ENCODE data around the gene PUDP. TPM values are rescaled to one million over a fixed set of nuclear protein-coding genes. Genes with fewer than 3 reads are reported as not detected.
"Not testable (repeated sequence)": the region's sequence is repeated elsewhere in the genome, so short reads cannot be mapped to it uniquely, and the experiment has no call there.

The PUDP gene
- total RNA-seq, 2 experiments from 2014 or later = 16.3 to 16.4 TPM

DNA sequence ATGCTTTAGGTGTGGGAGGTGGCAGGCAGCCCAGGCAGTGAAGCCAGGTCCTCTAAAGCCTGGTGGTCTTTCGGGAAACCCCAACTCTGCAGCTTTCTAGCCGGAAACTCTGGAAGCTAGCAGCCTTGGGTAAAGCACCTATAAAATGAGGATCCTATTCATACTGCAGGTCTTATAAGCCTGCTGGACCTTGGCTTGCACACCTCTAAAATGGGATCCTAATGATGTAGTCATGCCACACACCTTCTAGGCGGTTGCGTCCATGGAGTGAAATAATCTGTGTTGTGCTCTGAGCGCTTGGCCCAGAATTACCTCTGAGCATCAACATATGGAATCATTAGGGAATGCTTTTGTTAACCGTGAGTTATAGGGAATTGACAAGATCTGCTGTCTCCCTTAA is 36.4 kb downstream of the PUDP start:
- Mint-ChIP-seq H3K27me3 (no peaks in the 10 kb centered on the region), H3K36me3 (ENCODE audit: low read depth) (peaks cover 13% of the 10 kb centered on the region), H3K27ac (no peak overlapping the region), H3K4me3 (no peak overlapping the region), H3K4me1 (peaks cover 17% of the 10 kb centered on the region), H3K9me3 (no peaks in the 10 kb centered on the region)
- CTCF ChIA-PET = interaction anchor here (0.7 kb wide), 1 partner anchor 818 kb away, joined by 3 read pairs; no protein-coding TSS in a partner anchor
- no peak for DNase-seq
- POLR2A ChIA-PET = no interaction called here

DNA sequence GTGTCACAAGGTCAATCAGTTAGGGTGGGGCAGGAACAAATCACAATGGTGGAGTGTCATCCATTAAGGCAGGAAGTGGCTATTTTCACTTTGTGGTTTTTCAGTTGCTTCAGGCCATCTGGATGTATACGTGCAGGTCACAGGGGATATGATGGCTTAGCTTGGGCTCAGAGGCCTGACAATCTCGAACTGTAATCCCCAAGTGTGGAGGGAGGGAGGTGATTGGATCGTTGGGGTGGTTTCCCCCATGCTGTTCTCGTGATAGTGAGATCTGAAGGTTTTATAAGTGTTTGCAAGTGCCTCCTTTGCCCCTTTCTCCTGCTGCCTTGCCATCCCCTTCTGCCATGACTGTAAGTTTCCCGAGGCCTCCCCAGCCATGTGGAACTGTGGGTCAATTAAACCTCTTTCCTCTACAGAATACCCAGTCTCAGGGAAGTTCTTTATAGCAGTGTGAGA is 37.1 kb downstream of the PUDP start:
- H3K27me3 Mint-ChIP-seq = no peaks in the 10 kb centered on the region
- no peak for DNase-seq
- H3K36me3 Mint-ChIP-seq (ENCODE audit: low read depth) = peaks cover 13% of the 10 kb centered on the region
- peaks cover 17% of the 10 kb centered on the region for H3K4me1 Mint-ChIP-seq
- H3K27ac Mint-ChIP-seq = peak overlapping the region; percentile 35
- no peak overlapping the region for H3K4me3 Mint-ChIP-seq
- ChIA-PET POLR2A (no interaction called here), CTCF (no interaction called here)
- no peaks in the 10 kb centered on the region for H3K9me3 Mint-ChIP-seq

DNA sequence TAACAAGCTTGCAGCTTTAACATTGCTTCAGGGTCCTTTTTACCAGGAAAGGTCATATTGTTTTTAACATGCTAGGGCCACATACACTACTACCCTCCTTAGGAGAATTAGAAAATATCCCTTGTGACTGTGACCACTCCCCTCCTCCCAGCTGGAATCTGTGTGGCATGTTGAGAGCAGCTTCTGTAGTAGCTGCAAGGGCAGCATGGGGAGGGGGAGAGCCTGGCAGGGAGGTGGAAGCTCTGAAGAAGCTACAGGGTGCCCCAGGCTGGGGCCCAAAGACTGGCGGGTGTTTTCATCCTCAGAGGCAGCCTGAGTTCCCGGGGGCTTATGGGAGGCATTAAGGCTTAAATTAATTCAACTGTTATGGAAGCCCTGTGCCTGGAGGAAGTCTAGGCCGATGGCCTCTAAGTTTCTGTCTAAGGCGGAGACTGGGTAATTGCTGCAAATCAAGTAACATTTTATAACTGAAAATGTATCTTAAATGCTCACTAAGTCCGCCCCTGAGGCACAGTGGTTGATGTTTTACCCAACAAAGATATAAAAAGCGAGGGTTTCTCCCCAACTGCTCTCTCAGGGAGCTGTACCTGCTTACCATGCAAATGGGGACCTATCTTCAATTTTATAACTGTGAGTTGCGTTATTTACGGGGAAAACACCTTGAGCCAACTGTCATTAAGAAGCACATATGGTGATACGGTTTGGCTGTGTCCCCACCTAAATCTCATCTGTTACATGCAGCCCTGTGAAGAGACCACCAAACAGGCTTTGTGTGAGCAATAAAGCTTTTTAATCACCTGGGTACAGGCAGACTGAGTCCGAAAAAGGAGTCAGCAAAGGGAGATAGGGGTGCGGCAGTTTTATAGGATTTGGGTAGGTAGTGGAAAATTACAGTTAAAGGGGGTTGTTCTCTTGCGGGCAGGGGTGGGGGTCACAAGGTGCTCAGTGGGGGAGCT is 37.8 kb downstream of the PUDP start:
- Mint-ChIP-seq H3K36me3 (ENCODE audit: low read depth) (peaks cover 10% of the 10 kb centered on the region), H3K27ac (peak overlapping the region; percentile 35), H3K9me3 (no peaks in the 10 kb centered on the region), H3K27me3 (no peaks in the 10 kb centered on the region), H3K4me1 (peaks cover 15% of the 10 kb centered on the region), H3K4me3 (no peak overlapping the region)
- CTCF ChIA-PET = no interaction called here
- DNase-seq = no peak
- POLR2A ChIA-PET = no interaction called here

DNA sequence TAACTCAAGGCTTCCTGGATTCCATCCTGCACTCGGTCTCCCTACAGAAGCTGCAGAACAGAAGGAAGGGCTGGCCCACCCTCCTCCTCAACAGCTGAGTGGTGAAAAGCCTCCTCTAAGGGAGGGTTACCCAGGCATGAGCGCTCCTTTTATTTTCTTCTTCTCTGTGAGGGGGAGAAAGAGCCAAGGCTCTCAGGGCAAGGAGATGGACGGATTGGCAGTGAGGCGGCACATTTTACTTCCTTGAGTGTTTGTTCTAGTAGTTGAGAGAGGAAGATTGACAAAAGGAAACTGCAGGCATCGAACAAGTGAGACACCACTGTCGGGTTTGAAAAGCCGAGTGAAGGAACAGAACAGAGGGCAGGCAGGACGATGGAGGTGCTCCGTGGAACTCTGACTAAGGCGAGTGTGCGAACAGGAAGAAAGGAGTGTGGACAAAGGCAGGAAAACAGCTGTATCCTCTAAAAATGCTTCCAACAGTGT is 38.9 kb downstream of the PUDP start:
- DNase-seq = no peak
- Mint-ChIP-seq H3K36me3 (ENCODE audit: low read depth) (peaks cover 18% of the 10 kb centered on the region), H3K4me3 (no peak overlapping the region), H3K27me3 (no peaks in the 10 kb centered on the region), H3K27ac (no peak overlapping the region), H3K9me3 (no peaks in the 10 kb centered on the region), H3K4me1 (peaks cover 15% of the 10 kb centered on the region)
- CTCF ChIA-PET = no interaction called here
- POLR2A ChIA-PET = no interaction called here

DNA sequence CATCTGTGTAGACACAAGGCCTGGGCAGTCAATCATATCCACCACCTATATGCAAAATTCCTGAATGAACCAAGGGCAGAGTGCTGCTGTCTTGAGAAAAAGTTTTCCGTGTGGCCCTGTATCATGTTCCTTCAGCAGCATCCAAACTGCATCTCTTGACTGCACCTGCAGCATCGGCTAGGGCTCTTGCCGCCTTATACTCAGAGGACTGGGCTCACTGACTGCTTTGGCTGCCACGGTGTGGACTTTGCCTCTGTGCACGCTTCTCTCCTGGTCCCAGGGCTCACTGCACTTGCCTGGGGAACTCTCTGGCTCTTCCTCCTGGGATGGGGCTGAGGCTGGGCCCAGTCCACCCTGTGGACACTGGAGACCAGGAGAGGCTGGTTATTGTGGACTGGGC is 39.9 kb downstream of the PUDP start:
- Mint-ChIP-seq H3K27me3 (no peaks in the 10 kb centered on the region), H3K9me3 (no peaks in the 10 kb centered on the region), H3K27ac (no peak overlapping the region), H3K36me3 (ENCODE audit: low read depth) (peaks cover 16% of the 10 kb centered on the region), H3K4me3 (no peak overlapping the region), H3K4me1 (peaks cover 15% of the 10 kb centered on the region)
- POLR2A ChIA-PET = no interaction called here
- CTCF ChIA-PET = no interaction called here
- no peak for DNase-seq

DNA sequence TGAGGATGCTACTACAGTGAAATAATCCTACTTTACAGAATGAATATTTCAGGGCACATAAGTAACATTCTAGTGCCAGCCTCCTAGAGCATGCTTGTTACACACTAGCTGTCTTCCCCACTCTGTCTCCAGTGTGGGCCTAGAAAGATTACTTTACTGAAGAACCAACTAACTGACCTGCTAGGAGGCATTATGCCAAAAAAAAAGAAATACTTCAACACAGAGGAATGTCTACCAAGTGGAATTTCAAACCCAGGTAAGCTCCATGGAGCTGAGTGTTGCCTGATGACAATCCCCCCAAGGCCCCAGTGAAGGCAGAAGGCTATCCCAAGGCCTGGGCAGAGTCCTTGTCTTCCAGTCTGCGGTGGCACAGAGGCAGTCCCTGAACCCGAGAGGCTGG is 41.3 kb downstream of the PUDP start:
- Mint-ChIP-seq H3K9me3 (no peaks in the 10 kb centered on the region), H3K4me1 (peaks cover 15% of the 10 kb centered on the region), H3K27me3 (no peaks in the 10 kb centered on the region), H3K4me3 (no peak overlapping the region), H3K36me3 (ENCODE audit: low read depth) (peaks cover 23% of the 10 kb centered on the region), H3K27ac (no peak overlapping the region)
- ChIA-PET CTCF (no interaction called here), POLR2A (no interaction called here)
- no peak for DNase-seq

DNA sequence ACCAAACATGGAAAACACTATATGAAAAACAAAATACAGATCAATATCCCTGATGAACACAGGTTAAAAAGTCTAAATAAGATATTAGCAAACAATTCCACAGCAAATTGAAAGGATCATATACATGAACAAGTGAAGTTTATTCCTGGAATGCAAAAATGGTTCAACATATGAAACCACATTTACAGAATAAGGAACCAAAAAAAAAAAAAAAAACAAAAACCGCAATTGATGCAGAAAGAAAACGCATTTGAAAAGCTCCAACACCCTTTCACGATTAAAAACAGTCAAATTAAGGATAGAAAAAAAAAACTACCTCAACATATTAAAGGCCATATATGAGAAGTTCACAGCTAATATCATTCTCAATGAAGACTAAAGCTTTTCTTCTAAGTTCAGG is 45.8 kb downstream of the PUDP start:
- H3K4me1 Mint-ChIP-seq = no peaks in the 10 kb centered on the region
- H3K9me3 Mint-ChIP-seq = no peaks in the 10 kb centered on the region

DNA sequence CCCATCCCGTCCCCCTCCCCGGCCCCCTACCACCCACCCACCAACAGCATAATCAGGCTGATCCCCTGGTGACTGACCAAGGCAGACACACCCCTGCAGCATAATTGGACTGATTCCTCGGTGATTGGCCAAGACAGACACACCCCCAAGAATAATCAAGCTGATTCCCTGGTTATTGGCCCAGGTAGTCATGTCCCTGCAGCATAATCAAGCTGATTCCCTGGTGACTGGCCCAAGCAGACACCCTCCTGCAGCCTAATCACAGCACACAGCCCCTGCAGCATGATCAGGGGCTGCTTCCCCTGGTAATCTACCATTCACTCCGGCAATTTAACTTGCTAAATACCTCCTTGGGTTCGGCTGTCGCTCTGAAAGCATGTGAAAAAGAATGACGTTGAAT is 47.9 kb downstream of the PUDP start:
- peaks cover 36% of the 10 kb centered on the region for H3K36me3 Mint-ChIP-seq (ENCODE audit: low read depth)
- no peak for DNase-seq
- no peaks in the 10 kb centered on the region for H3K9me3 Mint-ChIP-seq
- no peak overlapping the region for H3K27ac Mint-ChIP-seq
- CTCF ChIA-PET = no interaction called here
- POLR2A ChIA-PET = no interaction called here
- no peaks in the 10 kb centered on the region for H3K4me1 Mint-ChIP-seq
- H3K27me3 Mint-ChIP-seq = no peaks in the 10 kb centered on the region
- no peak overlapping the region for H3K4me3 Mint-ChIP-seq

More for the DNA sequence above, 45.8 kb downstream of the PUDP start:
- H3K27me3 Mint-ChIP-seq = no peaks in the 10 kb centered on the region
- no peak overlapping the region for H3K27ac Mint-ChIP-seq
- POLR2A ChIA-PET = no interaction called here
- H3K4me3 Mint-ChIP-seq = no peak overlapping the region
- no peak for DNase-seq
- CTCF ChIA-PET = no interaction called here
- H3K36me3 Mint-ChIP-seq (ENCODE audit: low read depth) = peaks cover 34% of the 10 kb centered on the region

DNA sequence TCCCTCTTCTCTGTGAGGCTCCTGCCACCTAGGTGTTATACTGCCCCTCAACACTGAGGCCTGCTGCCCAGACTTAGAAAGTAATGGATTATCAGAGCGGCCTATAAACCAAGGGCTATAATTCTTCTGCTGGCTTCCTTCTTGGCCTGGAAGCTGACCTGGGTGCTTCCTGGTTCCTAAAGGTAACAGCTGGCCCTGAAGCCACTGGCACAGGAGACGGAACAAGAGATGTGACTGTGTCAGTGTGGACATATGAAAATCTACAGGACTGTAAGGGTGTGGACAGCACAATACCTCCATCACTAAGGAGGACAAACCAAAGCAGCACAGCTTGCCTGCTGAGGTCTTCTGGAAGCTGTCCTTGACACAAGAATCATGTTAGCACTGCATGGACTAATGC is 52.3 kb downstream of the PUDP start:
- H3K4me3 Mint-ChIP-seq; H3K36me3 Mint-ChIP-seq (ENCODE audit: low read depth); POLR2A ChIA-PET; DNase-seq; H3K9me3 Mint-ChIP-seq; CTCF ChIA-PET; H3K27ac Mint-ChIP-seq; H3K4me1 Mint-ChIP-seq; H3K27me3 Mint-ChIP-seq: not testable (repeated sequence)

DNA sequence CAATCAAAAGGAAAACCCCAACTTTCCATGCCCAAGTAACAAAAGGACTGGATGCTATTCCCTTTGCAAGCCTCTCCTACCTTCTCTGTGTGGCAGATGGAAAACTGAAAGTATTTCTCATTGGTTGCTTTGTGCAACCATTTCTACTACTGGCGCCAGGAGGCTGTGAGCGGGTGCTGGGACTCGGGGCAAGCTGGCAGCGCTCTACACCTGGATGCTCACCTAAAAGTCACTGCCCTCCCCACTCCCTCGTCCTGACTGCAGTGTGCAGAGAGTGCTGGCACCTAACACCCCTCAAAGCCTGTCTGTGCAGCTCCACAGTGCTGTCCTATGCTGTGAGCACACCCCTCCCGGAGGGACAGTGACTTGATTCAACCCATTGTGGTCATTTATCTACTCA is 54.6 kb downstream of the PUDP start:
- POLR2A ChIA-PET = no interaction called here
- Mint-ChIP-seq H3K27ac (no peak overlapping the region), H3K27me3 (no peaks in the 10 kb centered on the region), H3K9me3 (no peaks in the 10 kb centered on the region), H3K4me1 (peaks cover 14% of the 10 kb centered on the region), H3K4me3 (no peak overlapping the region), H3K36me3 (ENCODE audit: low read depth) (peaks cover 4% of the 10 kb centered on the region)
- CTCF ChIA-PET = no interaction called here
- DNase-seq = no peak

DNA sequence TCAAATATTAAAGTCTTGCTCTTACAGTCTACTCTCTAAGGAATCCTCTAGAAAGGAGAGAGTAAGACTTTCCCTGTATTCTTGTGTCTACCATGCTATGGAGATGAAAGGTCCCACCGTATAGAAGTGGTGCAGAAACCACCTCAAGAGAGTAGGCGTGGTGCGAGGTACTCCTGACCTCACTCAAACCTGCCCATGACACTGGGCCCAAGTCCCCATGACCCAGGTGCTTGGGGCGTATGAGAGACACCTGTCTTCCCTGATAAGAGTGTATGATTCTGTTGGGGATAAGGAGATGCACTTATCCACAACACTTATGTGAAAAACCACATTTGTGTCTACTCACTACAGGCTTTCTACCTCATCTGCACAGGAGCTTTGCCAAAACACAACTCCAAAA is 55.4 kb downstream of the PUDP start:
- Mint-ChIP-seq H3K27me3 (no peaks in the 10 kb centered on the region), H3K27ac (no peak overlapping the region), H3K9me3 (no peaks in the 10 kb centered on the region), H3K4me3 (no peak overlapping the region), H3K36me3 (ENCODE audit: low read depth) (peaks cover 2% of the 10 kb centered on the region), H3K4me1 (peaks cover 14% of the 10 kb centered on the region)
- no peak for DNase-seq
- ChIA-PET CTCF (no interaction called here), POLR2A (no interaction called here)

DNA sequence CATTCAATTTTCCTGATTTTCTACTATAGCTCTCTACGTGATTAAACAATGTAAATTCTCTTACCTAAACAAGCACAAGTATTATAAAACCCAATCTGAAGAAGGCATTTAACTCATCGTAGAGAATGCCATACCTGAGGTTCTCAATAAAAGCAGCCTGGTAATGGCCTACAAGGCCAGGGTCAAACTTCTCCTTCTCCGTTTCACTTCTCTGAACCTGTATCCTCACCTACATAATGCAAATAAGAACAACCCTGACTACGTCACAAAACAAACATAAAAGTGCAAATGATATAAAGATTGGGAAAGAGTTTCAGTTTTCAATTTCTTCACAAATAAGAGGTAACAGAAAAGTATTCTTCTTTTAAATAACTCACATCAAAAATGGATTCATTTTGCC is 56.0 kb downstream of the PUDP start:
- no peak overlapping the region for H3K27ac Mint-ChIP-seq
- H3K4me1 Mint-ChIP-seq = peaks cover 14% of the 10 kb centered on the region
- peaks cover 2% of the 10 kb centered on the region for H3K36me3 Mint-ChIP-seq (ENCODE audit: low read depth)
- DNase-seq = no peak
- H3K27me3 Mint-ChIP-seq = no peaks in the 10 kb centered on the region
- POLR2A ChIA-PET = no interaction called here
- no peaks in the 10 kb centered on the region for H3K9me3 Mint-ChIP-seq
- H3K4me3 Mint-ChIP-seq = no peak overlapping the region
- CTCF ChIA-PET = no interaction called here

DNA sequence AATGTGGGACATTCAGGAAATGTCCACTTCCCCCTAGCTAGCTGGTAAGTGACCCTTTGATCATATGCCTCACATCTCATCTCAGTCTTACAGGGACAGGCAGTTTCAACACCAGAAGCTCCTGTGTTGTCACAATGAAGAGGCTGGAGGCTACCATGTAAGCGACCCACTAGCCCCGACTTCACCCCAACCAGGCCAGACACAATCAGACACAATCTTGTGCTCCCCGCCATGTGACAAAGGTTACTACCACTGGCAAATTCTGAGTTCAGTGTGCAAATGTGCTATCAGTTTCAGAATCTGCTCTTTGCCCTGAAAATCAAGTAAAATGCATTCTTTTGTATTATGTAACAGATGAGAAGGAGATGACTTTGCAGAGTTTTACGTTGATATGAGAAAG is 57.3 kb downstream of the PUDP start:
- Mint-ChIP-seq H3K4me3 (no peak overlapping the region), H3K27ac (no peak overlapping the region), H3K9me3 (no peaks in the 10 kb centered on the region), H3K4me1 (peaks cover 23% of the 10 kb centered on the region), H3K36me3 (ENCODE audit: low read depth) (no peaks in the 10 kb centered on the region), H3K27me3 (no peaks in the 10 kb centered on the region)
- ChIA-PET POLR2A (no interaction called here), CTCF (no interaction called here)
- DNase-seq = no peak

DNA sequence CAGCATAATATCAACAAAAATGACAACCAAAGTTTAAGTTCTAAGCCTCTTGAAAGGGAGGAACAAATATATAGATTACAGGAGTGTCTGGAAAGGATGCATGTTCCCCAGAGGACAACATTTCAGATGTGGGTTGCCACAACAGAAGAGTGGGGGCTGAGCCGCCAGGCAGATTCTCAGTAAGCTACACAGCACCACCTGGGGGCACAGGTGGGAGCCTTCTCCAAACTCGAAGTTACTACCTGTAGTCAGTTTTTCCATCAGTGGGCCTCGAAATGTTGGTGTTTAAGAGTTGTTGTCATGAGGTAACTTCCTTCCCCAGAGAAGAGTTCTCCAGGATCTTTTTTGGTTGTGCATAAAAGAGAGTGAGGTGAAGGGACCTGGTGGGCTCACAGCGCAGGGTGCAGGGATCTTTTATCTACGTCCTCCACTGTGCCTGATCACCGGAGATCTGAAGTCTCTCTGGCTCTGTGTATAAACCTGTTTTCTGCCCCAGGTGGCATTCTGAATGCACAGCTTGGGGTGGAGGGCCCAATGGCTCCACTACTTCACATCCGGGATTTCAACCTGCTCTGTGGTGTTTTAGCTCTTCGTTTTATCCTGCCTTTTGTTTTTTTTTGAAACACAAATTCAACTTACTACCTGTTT is 58.9 kb downstream of the PUDP start:
- DNase-seq = no peak
- POLR2A ChIA-PET = no interaction called here
- CTCF ChIA-PET = no interaction called here
- no peak overlapping the region for H3K27ac Mint-ChIP-seq
- H3K36me3 Mint-ChIP-seq (ENCODE audit: low read depth) = peaks cover 2% of the 10 kb centered on the region
- H3K9me3 Mint-ChIP-seq = no peaks in the 10 kb centered on the region
- H3K4me1 Mint-ChIP-seq = peaks cover 36% of the 10 kb centered on the region
- no peaks in the 10 kb centered on the region for H3K27me3 Mint-ChIP-seq
- H3K4me3 Mint-ChIP-seq = no peak overlapping the region
